Superior temporal gyrus (tissue), 1 donor: ENCODE measurements around the gene MRPL41.
"Not testable (repeated sequence)": the region's sequence is repeated elsewhere in the genome, so short reads cannot be mapped to it uniquely, and the experiment has no call there.

Experiments
- DNase-seq: peaks from one replicate; pipeline ENCODE4 v3.0.0-alpha.2; 2016; ENCODE audit errors: extremely low spot score

MRPL41 gene

GRCh38 chr9:137551264-137552021, at the start of gene MRPL41:
TSS of gene MRPL41 (plus strand) at chr9:137551879. CDS start at chr9:137552082, 203 bp downstream.
- DNase-seq: peak; percentile 87

- no peak for DNase-seq
These were observed 49.4 kb upstream of the MRPL41 start for GRCh38 chr9:137502008-137502911.

GRCh38 chr9:137504432-137504777, 47.3 kb upstream of the MRPL41 start:
- DNase-seq: no peak

GRCh38 chr9:137505421-137506140, 46.1 kb upstream of the MRPL41 start:
- DNase-seq: no peak

GRCh38 chr9:137506274-137506673, 45.4 kb upstream of the MRPL41 start:
- no peak for DNase-seq

- no peak for DNase-seq
These were observed 44.9 kb upstream of the MRPL41 start for GRCh38 chr9:137506702-137507171.

GRCh38 chr9:137509198-137509597, 42.5 kb upstream of the MRPL41 start:
- no peak for DNase-seq

- DNase-seq: not testable (repeated sequence)
These were observed 40.6 kb upstream of the MRPL41 start for GRCh38 chr9:137511126-137511525.

GRCh38 chr9:137511758-137512463, 39.8 kb upstream of the MRPL41 start:
- DNase-seq: no peak

- DNase-seq: not testable (repeated sequence)
These were observed 38.5 kb upstream of the MRPL41 start for GRCh38 chr9:137513136-137513535.

GRCh38 chr9:137513801-137514570, 37.7 kb upstream of the MRPL41 start:
- DNase-seq: not testable (repeated sequence)

GRCh38 chr9:137514691-137515337, 36.9 kb upstream of the MRPL41 start:
- DNase-seq: no peak

- no peak for DNase-seq
These were observed 36.3 kb upstream of the MRPL41 start for GRCh38 chr9:137515338-137515724.

- no peak for DNase-seq
These were observed 35.3 kb upstream of the MRPL41 start for GRCh38 chr9:137516144-137516917.

- DNase-seq: not testable (repeated sequence)
These were observed 32.8 kb upstream of the MRPL41 start for GRCh38 chr9:137518661-137519459.

GRCh38 chr9:137519553-137519952, 32.1 kb upstream of the MRPL41 start:
- no peak for DNase-seq

- DNase-seq: no peak
These were observed 30.9 kb upstream of the MRPL41 start for GRCh38 chr9:137520614-137521404.
